Thymus (tissue), 11 donors: ENCODE data around the gene HYPK. TPM values are rescaled to one million over a fixed set of nuclear protein-coding genes. Genes with fewer than 3 reads are reported as not detected.

Experiments used
- DNase-seq, 9 donors: peaks; one replicate each; pipeline ENCODE4 v3.0.0-alpha.2; 2013; ENCODE audit warnings: low spot score in 9 of 9, low read depth in 6 of 9, missing footprints in 1 of 9
- H3K27ac ChIP-seq, 2 donors: one replicate each; pipeline ENCODE4 v1.5.1; 2013; ENCODE audit warnings: control low read depth in 1 of 2, low read depth in 1 of 2, low read length in 1 of 2, mild to moderate bottlenecking in 1 of 2, moderate library complexity in 1 of 2
- H3K27me3 ChIP-seq, 2 donors: one replicate each; pipeline ENCODE4 v1.5.1; 2013; ENCODE audit warnings: low read length in 1 of 2; ENCODE audit not compliant: control insufficient read depth in 2 of 2, insufficient read depth in 1 of 2
- H3K36me3 ChIP-seq, 2 donors: one replicate each; pipeline ENCODE4 v1.5.1; 2013; ENCODE audit warnings: low read length in 1 of 2, mild to moderate bottlenecking in 1 of 2, moderate library complexity in 1 of 2; ENCODE audit not compliant: control insufficient read depth in 2 of 2, insufficient read depth in 2 of 2
- H3K4me1 ChIP-seq, 2 donors: one replicate each; pipeline ENCODE4 v1.5.1; 2013; ENCODE audit warnings: low read length in 2 of 2; ENCODE audit not compliant: control insufficient read depth in 2 of 2, insufficient read depth in 2 of 2
- H3K4me3 ChIP-seq, 2 donors: one replicate each; pipeline ENCODE4 v1.5.1; 2013; ENCODE audit warnings: low read length in 2 of 2, control low read depth in 1 of 2, mild to moderate bottlenecking in 1 of 2
- H3K9me3 ChIP-seq, 2 donors: one replicate each; pipeline ENCODE4 v1.5.1; 2013; ENCODE audit warnings: low read length in 1 of 2, mild to moderate bottlenecking in 1 of 2; ENCODE audit not compliant: control insufficient read depth in 2 of 2, insufficient read depth in 1 of 2
- WGBS: extraction: QIAGEN DNeasy Blood & Tissue Kit; methylation state at CpG from one replicate; pipeline ENCODE4 v1.1.7; 2013; 5-methylcytosine and 5-hydroxymethylcytosine counted together
- polyA plus RNA-seq: library from polyadenylated mRNA; stranded (reverse); fragments of 200-250 nt; gene quantifications from one replicate; pipeline ENCODE4 v1.2.3, GENCODE V29; 2013
- total RNA-seq: library from RNA; stranded (reverse); fragments of 120-200 nt; gene quantifications from one replicate; pipeline ENCODE4 v1.2.4, GENCODE V29; 2013
- donor health status: healthy.

Gene HYPK
- total and polyA plus RNA-seq, 2 donors = 5.5 to 13.8 TPM

DNA sequence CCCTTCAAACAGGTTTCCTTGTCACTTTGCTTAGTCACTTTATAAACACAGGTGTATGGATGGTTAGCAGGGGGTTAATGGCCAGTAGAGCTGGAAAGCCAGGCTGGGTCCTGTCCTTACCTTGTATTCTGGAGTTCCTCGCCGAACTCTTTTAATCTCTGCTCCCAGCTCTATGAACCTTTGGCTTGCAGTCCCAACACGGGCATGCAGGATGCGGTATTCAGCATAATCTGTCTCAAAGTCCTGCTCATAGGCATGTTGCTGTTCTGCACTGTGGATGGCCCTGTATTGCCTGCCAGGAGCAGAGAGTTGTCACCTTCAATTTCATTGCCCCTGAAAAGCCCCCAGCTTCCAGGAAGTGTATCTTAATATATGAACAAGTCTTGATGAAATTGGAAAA is 26.3 kb upstream of the HYPK start:
- peaks cover 17 to 45% of the 10 kb centered on the region in 2 donors for H3K36me3 ChIP-seq

DNA sequence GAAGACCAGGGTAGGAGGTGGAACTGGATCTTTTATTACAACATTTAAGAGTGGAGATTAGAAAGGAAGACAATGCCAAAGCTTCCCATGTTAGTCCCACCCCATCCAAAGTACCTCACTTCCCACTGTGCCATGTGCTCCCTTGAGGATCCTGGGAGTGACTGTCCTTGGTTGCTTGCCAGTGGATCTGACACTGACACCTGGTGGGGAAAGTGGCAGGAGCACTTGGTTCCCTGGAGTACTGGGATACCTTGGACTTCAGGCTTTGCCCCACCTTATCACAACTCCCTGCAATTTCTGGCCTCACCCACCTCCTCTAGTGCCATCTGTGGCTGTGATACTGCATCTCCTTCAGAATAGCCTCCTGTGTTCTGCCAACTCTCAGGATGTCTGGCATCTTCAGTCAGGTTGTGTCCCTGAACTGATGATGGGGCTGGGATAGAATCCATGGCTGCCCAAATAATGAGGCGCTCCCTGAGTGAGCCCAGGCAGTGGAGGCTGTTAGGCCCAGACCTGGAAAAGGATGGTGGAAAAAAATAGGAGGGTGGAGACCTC is 24.9 kb upstream of the HYPK start:
- no peak overlapping the region for H3K4me3 ChIP-seq
- peaks cover 13 to 32% of the 10 kb centered on the region in 2 donors for H3K36me3 ChIP-seq
- H3K4me1 ChIP-seq = peaks cover 2 to 14% of the 10 kb centered on the region in 2 donors
- no peak for DNase-seq
- 100% methylated on average over 1 of the region's 1 CpG for WGBS
- peaks cover 0 to 7% of the 10 kb centered on the region in 2 donors for H3K27me3 ChIP-seq
- no peaks in the 10 kb centered on the region for H3K9me3 ChIP-seq
- H3K27ac ChIP-seq = no peak overlapping the region

More for the DNA sequence above, 26.3 kb upstream of the HYPK start:
- no peak for DNase-seq
- no peaks in the 10 kb centered on the region for H3K9me3 ChIP-seq
- WGBS = 94% methylated on average over 4 of the region's 4 CpGs
- H3K4me3 ChIP-seq = no peak overlapping the region
- H3K27me3 ChIP-seq = peaks cover 0 to 7% of the 10 kb centered on the region in 2 donors
- H3K27ac ChIP-seq = no peak overlapping the region
- peaks cover 2 to 14% of the 10 kb centered on the region in 2 donors for H3K4me1 ChIP-seq

DNA sequence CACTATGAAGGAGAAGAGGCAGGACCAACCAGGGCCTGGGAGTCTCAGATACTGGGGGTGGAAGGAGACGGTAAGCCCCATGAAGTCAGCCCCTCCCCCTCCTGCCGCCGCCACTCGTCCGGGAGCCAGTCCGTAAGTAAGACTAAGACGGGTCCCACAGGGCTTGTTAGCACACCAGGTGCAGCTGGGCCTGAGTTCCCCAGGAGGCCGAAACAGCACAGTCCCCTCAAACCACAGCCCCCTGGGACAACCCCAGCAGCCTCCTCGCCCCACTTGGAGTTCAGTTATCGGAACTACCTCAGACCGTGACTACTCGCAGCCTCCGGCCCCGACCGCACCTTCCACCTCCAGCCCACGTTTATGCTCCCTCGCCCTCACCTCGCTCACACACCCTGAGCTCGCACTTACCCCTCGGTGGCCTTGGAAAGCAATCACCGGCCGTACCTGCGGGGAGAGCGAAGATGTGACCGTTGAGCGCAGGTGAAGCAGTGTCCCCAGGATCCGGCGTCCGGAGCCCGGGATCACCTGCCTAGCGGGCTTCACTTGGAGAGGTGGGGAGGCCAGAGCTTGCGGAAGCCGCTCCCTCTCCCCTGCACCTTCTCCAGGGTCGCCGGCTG is 24.2 kb upstream of the HYPK start:
- Histone ChIP-seq H3K4me3 (peak overlapping the region; percentile 62 to 71), H3K27me3 (peaks cover 0 to 7% of the 10 kb centered on the region in 2 donors), H3K4me1 (peaks cover 2 to 14% of the 10 kb centered on the region in 2 donors), H3K27ac (peak overlapping the region; percentile 7 to 46), H3K36me3 (peaks cover 13 to 26% of the 10 kb centered on the region in 2 donors), H3K9me3 (no peaks in the 10 kb centered on the region)
- WGBS = 62% methylated on average over 35 of the region's 35 CpGs
- DNase-seq = peak in 2 of 9 donors; percentile 20 to 42

DNA sequence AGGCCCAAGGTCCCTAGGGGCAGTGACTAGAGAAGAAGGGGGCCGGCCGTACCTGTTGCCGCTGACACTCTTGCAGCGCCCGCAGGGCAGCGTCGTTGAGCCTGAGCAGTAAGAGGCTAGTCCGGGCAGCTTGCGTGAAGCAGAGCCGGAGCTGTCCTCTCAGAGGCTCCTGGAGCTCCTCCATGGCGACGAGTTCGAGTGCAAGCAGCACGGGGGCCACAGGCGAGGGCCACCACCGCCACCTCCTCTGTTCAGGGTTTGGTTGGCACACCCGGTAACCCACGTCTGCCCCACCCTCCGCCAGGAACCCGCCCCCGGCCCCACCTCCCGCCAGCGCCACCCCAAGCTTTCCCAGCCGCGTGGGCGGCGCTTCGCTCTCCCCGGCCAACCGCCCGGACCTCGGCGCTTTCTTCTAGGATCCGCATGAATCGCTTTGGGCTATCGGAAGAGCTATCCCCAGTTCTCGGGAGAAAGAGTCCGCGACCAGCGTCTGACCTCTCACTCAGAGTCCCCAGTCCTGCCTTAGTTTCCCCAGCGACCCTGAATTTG is 23.6 kb upstream of the HYPK start, which contains the start of gene ELL3:
TSS of gene ELL3 (minus strand) at position 249 of the 549 bp plus-strand sequence. CDS start at position 184, 65 bp downstream.
- Histone ChIP-seq H3K9me3 (no peaks in the 10 kb centered on the region), H3K27ac (peak within 1 kb of the TSS; percentile 61 to 88), H3K36me3 (peaks cover 7 to 21% of the 10 kb centered on the region in 2 donors), H3K4me3 (peak within 1 kb of the TSS; percentile 62 to 71), H3K27me3 (peaks cover 0 to 7% of the 10 kb centered on the region in 2 donors), H3K4me1 (peaks cover 2 to 14% of the 10 kb centered on the region in 2 donors)
- WGBS = 5% methylated on average over 41 of the region's 41 CpGs
- DNase-seq = peak in 5 of 9 donors; percentile 70 to 81 (median 79)

DNA sequence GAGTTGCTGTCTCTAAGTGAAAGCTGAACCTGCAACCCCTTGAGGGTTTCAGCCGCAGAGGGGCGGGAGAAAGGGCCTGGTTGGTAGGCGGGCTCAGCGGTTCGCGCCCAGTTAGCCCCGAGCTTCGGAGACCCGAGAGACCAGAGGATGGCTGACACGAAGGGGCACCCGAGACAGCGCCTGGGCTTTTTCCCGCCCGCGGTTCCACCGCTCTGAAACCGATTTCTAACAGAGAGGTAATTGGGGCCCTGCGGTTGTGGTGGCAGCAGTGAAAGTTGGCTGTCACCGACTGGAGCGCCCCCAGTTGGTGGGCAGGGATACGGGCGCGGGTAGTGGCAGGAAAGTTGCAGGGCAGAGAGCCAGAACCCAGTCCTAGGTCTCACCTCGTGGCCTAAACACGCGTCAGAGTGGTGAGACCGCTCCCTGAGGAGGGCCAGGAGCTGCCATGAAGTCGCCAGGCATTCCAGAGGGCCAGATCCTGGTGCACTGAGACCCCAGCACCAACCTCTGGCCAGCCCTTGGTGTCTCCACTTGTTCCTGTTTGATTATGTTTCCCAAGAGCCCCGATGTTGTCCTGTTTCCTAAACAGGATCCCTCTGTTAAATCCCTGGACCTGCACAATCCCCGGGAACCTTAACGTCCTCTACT is 23.0 kb upstream of the HYPK start:
- Histone ChIP-seq H3K27me3 (peaks cover 0 to 7% of the 10 kb centered on the region in 2 donors), H3K27ac (peak overlapping the region; percentile 61 to 88), H3K4me3 (peak overlapping the region; percentile 62 to 71), H3K9me3 (no peaks in the 10 kb centered on the region), H3K4me1 (peaks cover 2 to 14% of the 10 kb centered on the region in 2 donors), H3K36me3 (peaks cover 4 to 15% of the 10 kb centered on the region in 2 donors)
- DNase-seq = peak in 7 of 9 donors; percentile 58 to 91 (median 74)
- WGBS = 3% methylated on average over 31 of the region's 31 CpGs

DNA sequence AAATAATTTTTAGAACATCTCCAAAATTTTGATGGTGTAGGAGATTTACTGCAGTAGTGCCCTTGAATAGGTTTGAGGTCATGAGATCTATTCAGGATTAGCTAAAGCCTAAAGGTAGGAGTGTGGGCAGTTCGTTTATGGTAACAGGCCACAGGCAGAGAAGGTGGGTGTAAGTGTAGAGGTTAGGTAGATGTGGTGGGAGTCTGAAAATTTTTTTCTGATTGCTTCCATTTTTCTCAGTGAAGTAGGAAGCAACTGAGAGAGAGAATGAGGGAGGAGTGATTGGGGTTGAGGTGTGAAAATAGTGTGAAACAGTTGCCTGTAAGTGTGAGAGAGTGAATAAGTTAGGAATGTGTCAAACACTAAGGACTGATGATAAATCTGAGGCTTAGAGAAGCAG is 21.4 kb upstream of the HYPK start:
- Histone ChIP-seq H3K4me3 (no peak overlapping the region), H3K27me3 (peaks cover 0 to 7% of the 10 kb centered on the region in 2 donors), H3K4me1 (peaks cover 2 to 14% of the 10 kb centered on the region in 2 donors), H3K27ac (no peak overlapping the region), H3K36me3 (peaks cover 0 to 2% of the 10 kb centered on the region in 2 donors), H3K9me3 (no peaks in the 10 kb centered on the region)
- WGBS = 96% methylated on average over 1 of the region's 1 CpG
- DNase-seq = no peak

DNA sequence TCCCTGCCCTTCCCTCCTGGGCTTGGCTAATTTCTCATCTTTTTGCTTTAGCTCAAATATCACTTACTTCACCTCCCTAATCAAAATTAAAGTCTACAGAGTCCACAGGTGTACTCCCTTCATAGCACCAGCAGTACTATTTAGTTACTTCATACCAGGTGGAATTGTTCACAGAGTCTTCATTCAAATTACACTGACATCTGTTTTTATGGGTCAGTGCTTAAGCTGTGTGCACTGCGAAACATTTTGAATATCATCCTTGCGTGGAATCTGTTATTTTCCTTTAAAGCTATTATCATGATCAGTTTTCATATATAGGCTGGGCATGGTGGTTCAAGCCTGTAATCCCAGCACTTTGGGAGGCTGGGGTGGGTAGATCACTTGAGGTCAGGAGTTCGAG is 11.0 kb upstream of the HYPK start:
- no peak overlapping the region for H3K4me3 ChIP-seq
- peaks cover 0 to 6% of the 10 kb centered on the region in 2 donors for H3K9me3 ChIP-seq
- peaks cover 0 to 3% of the 10 kb centered on the region in 2 donors for H3K27me3 ChIP-seq
- no peak overlapping the region for H3K27ac ChIP-seq
- no peak for DNase-seq
- peaks cover 13 to 21% of the 10 kb centered on the region in 2 donors for H3K4me1 ChIP-seq
- 95% methylated on average over 3 of the region's 3 CpGs for WGBS
- H3K36me3 ChIP-seq = peaks cover 11 to 13% of the 10 kb centered on the region in 2 donors

DNA sequence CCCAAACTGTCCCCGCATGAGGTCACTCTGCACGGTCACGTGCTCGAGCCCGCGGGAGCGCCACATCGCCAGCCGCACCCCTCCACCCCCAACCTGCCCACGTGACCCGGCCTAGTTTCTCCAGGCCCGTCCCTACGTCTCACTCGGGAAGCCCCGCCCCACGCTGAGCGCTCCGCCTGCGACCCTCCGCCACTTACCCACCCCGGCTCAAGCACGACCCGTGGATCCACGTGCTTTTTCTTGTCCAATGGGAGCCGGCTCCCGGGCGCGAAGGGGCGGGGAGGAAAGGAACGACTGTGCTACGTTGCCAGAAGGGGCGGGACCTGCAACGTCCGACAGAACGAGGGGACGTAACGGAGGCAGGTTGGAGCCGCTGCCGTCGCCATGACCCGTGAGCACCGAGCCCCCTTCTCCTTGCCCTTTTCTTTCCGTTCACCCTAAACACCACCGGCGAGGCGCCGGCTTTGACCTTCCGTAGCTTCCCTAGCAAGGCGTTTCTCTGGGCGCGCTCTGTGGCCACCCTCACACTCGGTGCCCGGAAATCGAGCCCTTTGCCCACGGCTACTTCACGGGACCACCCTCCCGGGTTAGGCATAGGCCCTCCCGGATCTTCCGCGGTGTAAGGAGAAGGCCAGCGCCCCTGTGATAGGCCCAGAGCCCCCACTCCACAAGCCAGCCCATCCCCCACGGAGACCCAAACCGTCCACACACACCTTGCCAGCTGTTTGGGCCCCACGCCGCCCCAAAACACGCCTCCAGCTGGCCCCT is 8.2 kb upstream of the HYPK start, which contains the start of gene SERF2:
TSS of gene SERF2 (plus strand) at position 328 of the 768 bp plus-strand sequence. CDS start at position 385, 57 bp downstream.
- Histone ChIP-seq H3K36me3 (peaks cover 37 to 39% of the 10 kb centered on the region in 2 donors), H3K4me3 (peak within 1 kb of the TSS; percentile 73 to 90), H3K4me1 (peaks cover 19 to 25% of the 10 kb centered on the region in 2 donors), H3K9me3 (peaks cover 0 to 6% of the 10 kb centered on the region in 2 donors), H3K27me3 (peaks cover 0 to 3% of the 10 kb centered on the region in 2 donors), H3K27ac (peak within 1 kb of the TSS; percentile 84 to 96)
- DNase-seq = peak; percentile 93 to 100 (median 99)
- WGBS = under 1% methylated on average over 66 of the region's 66 CpGs
